ENCODE data around the gene TBC1D7.

The TBC1D7 gene

GRCh38 chr6:13288481-13288880 lies 39.9 kb downstream of the TBC1D7 start:
- TF ChIP-seq CTCF (IDR thresholded peaks at IDR 0.05; ENCODE audit: low read depth, low read length) (no peak), POLR2A (IDR thresholded peaks at IDR 0.05; ENCODE audit: extremely low read depth, insufficient read length) (no peak), MYC (IDR thresholded peaks at IDR 0.05; ENCODE audit: low read depth, low read length) (no peak), MAX (IDR thresholded peaks at IDR 0.05; ENCODE audit: low read depth, low read length) (no peak)
- DNase-seq (ENCODE audit: low read depth) = no peak
- H3K4me3 ChIP-seq (ENCODE audit: low read depth, low read length) = no peak overlapping the region

GRCh38 chr6:13287104-13287503 lies 41.2 kb downstream of the TBC1D7 start:
- TF ChIP-seq CTCF (IDR thresholded peaks at IDR 0.05; ENCODE audit: low read depth, low read length) = no peak
- no peak for TF ChIP-seq MAX (IDR thresholded peaks at IDR 0.05; ENCODE audit: low read depth, low read length)
- TF ChIP-seq POLR2A (IDR thresholded peaks at IDR 0.05; ENCODE audit: extremely low read depth, insufficient read length) = no peak
- no peak for DNase-seq (ENCODE audit: low read depth)

GRCh38 chr6:13286181-13286580 lies 42.2 kb downstream of the TBC1D7 start:
- DNase-seq (ENCODE audit: low read depth) = peak; percentile 37
- H3K4me3 ChIP-seq (ENCODE audit: low read depth, low read length) = no peak overlapping the region
- TF ChIP-seq CTCF (IDR thresholded peaks at IDR 0.05; ENCODE audit: low read depth, low read length) (no peak), POLR2A (IDR thresholded peaks at IDR 0.05; ENCODE audit: extremely low read depth, insufficient read length) (no peak), MAX (IDR thresholded peaks at IDR 0.05; ENCODE audit: low read depth, low read length) (no peak), MYC (IDR thresholded peaks at IDR 0.05; ENCODE audit: low read depth, low read length) (no peak)

More at GRCh38 chr6:13287104-13287503, 41.2 kb downstream of the TBC1D7 start:
- H3K4me3 ChIP-seq (ENCODE audit: low read depth, low read length) = no peak overlapping the region

- TF ChIP-seq MAX (IDR thresholded peaks at IDR 0.05; ENCODE audit: low read depth, low read length) (no peak), MYC (IDR thresholded peaks at IDR 0.05; ENCODE audit: low read depth, low read length) (no peak), CTCF (IDR thresholded peaks at IDR 0.05; ENCODE audit: low read depth, low read length) (no peak)
- no peak for DNase-seq (ENCODE audit: low read depth)
- H3K4me3 ChIP-seq (ENCODE audit: low read depth, low read length) = no peak overlapping the region
These were observed 42.6 kb downstream of the TBC1D7 start for GRCh38 chr6:13285705-13286104.

GRCh38 chr6:13284646-13285045 lies 43.7 kb downstream of the TBC1D7 start:
- no peak for DNase-seq (ENCODE audit: low read depth)
- no peak overlapping the region for H3K4me3 ChIP-seq (ENCODE audit: low read depth, low read length)
- TF ChIP-seq MYC (IDR thresholded peaks at IDR 0.05; ENCODE audit: low read depth, low read length) (no peak), MAX (IDR thresholded peaks at IDR 0.05; ENCODE audit: low read depth, low read length) (no peak), CTCF (IDR thresholded peaks at IDR 0.05; ENCODE audit: low read depth, low read length) (no peak), POLR2A (IDR thresholded peaks at IDR 0.05; ENCODE audit: extremely low read depth, insufficient read length) (no peak)

GRCh38 chr6:13283331-13283730 lies 45.0 kb downstream of the TBC1D7 start:
- no peak for TF ChIP-seq CTCF (IDR thresholded peaks at IDR 0.05; ENCODE audit: low read depth, low read length)
- no peak for TF ChIP-seq POLR2A (IDR thresholded peaks at IDR 0.05; ENCODE audit: extremely low read depth, insufficient read length)
- no peak for TF ChIP-seq MYC (IDR thresholded peaks at IDR 0.05; ENCODE audit: low read depth, low read length)
- TF ChIP-seq MAX (IDR thresholded peaks at IDR 0.05; ENCODE audit: low read depth, low read length) = no peak
- H3K4me3 ChIP-seq (ENCODE audit: low read depth, low read length) = no peak overlapping the region
- no peak for DNase-seq (ENCODE audit: low read depth)

All from NB4 (cell line).